ENCODE data around the gene SRSF8. TPM values are rescaled to one million over a fixed set of nuclear protein-coding genes. Genes with fewer than 3 reads are reported as not detected.
"Not testable (repeated sequence)": the region's sequence is repeated elsewhere in the genome, so short reads cannot be mapped to it uniquely, and the experiment has no call there.

SRSF8 gene
- total RNA-seq, 1 donor from 2014 or later = 43.5 TPM

- H3K9me3 Mint-ChIP-seq = no peaks in the 10 kb centered on the region
- DNase-seq (ENCODE audit: low spot score) = no peak
- peaks cover 16% of the 10 kb centered on the region for H3K4me1 Mint-ChIP-seq (ENCODE audit: low read depth)
- H3K4me3 Mint-ChIP-seq (ENCODE audit: low read depth) = no peak overlapping the region
- H3K36me3 Mint-ChIP-seq (ENCODE audit: low read depth) = peaks cover 29% of the 10 kb centered on the region
- no peaks in the 10 kb centered on the region for H3K27me3 Mint-ChIP-seq (ENCODE audit: low read depth)
- H3K27ac Mint-ChIP-seq = no peak overlapping the region
- intact Hi-C loops (cut with micrococcal nuclease) = no loop called here
Observed at GRCh38 chr11:95103701-95104100, 37.0 kb downstream of the SRSF8 start.

DNA sequence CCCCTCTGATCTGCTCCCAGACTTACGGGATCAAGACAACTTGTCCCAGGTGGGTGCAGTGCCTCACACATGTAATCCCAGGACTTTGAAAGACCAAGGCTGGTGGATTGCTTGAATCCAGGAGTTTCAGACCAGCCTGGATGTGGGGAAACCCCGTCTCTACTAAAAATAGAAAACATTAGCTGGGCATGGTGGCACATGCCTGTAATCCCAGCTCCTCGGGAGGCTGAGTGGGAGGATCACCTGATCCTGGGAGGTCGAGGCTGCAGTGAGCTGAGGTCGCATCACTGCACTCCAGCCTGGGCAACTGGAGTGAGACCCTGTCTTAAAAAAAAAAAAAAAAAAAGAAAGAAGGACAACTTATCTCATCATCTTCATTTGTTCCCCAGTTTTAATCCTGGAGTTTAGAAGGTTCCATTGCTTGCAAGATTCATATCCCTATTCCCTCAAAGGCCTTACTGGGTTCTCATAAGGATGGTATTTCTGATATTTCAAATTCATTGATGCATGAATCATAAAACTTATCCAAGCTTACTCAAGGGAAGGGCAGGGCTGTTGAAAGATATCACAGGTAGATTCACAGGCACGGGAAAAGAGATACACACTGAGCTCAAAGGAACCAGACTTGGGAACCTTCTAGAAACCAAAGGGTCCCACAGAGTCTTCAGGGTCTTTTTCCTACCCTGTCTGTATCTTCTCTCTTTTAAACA is 37.6 kb downstream of the SRSF8 start:
- peaks cover 13% of the 10 kb centered on the region for H3K4me1 Mint-ChIP-seq (ENCODE audit: low read depth)
- no peak overlapping the region for H3K4me3 Mint-ChIP-seq (ENCODE audit: low read depth)
- H3K9me3 Mint-ChIP-seq = no peaks in the 10 kb centered on the region
- peaks cover 29% of the 10 kb centered on the region for H3K36me3 Mint-ChIP-seq (ENCODE audit: low read depth)
- intact Hi-C loops (cut with micrococcal nuclease) = no loop called here
- no peaks in the 10 kb centered on the region for H3K27me3 Mint-ChIP-seq (ENCODE audit: low read depth)
- no peak overlapping the region for H3K27ac Mint-ChIP-seq
- DNase-seq (ENCODE audit: low spot score) = no peak

GRCh38 chr11:95104856-95105255 is 38.1 kb downstream of the SRSF8 start:
- intact Hi-C loops (cut with micrococcal nuclease) = no loop called here
- no peak for DNase-seq (ENCODE audit: low spot score)
- no peak overlapping the region for H3K4me3 Mint-ChIP-seq (ENCODE audit: low read depth)
- H3K4me1 Mint-ChIP-seq (ENCODE audit: low read depth) = peaks cover 13% of the 10 kb centered on the region
- no peaks in the 10 kb centered on the region for H3K27me3 Mint-ChIP-seq (ENCODE audit: low read depth)
- H3K36me3 Mint-ChIP-seq (ENCODE audit: low read depth) = peaks cover 29% of the 10 kb centered on the region
- H3K27ac Mint-ChIP-seq = no peak overlapping the region
- no peaks in the 10 kb centered on the region for H3K9me3 Mint-ChIP-seq

DNA sequence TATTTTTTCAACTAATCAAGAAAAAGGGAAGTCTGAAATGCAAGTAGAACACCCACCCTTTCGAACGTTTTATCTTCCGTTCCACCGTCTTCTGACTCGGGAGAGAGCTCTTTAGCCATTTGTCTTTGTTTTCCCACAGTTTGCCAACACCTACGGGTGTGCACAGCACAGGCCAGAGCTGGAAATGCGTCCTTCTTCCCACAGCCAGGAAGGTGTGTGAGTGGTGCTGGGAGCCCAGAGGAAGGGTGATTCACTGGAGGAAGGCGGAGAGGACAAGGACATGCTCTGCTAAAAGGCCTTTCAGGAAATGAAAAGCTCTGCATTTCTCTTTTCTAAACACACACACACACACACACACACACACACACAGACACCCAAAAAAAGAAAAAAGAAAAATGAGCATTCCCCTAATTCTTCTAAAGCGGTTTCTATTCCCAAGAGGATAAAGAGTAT is 41.5 kb downstream of the SRSF8 start:
- intact Hi-C loops (cut with micrococcal nuclease) = no loop called here
- H3K27me3 Mint-ChIP-seq (ENCODE audit: low read depth) = no peaks in the 10 kb centered on the region

GRCh38 chr11:95108671-95109551 is 42.2 kb downstream of the SRSF8 start:
- H3K27ac Mint-ChIP-seq = peak overlapping the region; percentile 38
- H3K4me1 Mint-ChIP-seq (ENCODE audit: low read depth) = peaks cover 6% of the 10 kb centered on the region
- intact Hi-C loops (cut with micrococcal nuclease) = no loop called here
- H3K4me3 Mint-ChIP-seq (ENCODE audit: low read depth) = no peak overlapping the region
- H3K27me3 Mint-ChIP-seq (ENCODE audit: low read depth) = no peaks in the 10 kb centered on the region
- no peaks in the 10 kb centered on the region for H3K9me3 Mint-ChIP-seq
- no peak for DNase-seq (ENCODE audit: low spot score)
- H3K36me3 Mint-ChIP-seq (ENCODE audit: low read depth) = peaks cover 30% of the 10 kb centered on the region

More for the DNA sequence above, 41.5 kb downstream of the SRSF8 start:
- Mint-ChIP-seq H3K27ac (no peak overlapping the region), H3K36me3 (ENCODE audit: low read depth) (peaks cover 29% of the 10 kb centered on the region), H3K9me3 (no peaks in the 10 kb centered on the region), H3K4me1 (ENCODE audit: low read depth) (peaks cover 6% of the 10 kb centered on the region), H3K4me3 (ENCODE audit: low read depth) (no peak overlapping the region)
- DNase-seq (ENCODE audit: low spot score) = no peak

DNA sequence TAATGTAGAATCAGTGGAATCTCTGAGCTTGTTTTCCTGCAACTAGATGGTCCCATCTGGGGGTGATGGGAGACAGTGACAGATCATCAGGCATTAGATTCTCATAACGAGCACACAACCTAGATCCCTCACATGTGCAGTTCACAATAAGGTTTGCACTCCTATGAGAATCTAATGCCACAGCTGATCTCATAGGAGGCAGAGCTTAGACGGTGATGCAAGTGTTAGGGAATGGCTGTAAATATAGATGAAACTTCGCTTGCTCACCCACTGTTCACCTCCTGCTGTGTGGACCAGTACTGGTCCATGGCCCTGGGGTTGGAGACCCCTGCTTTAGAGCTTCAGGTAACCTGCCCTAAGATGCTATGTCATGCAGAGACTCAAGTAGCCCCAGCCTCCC is 44.8 kb downstream of the SRSF8 start:
- H3K4me1 Mint-ChIP-seq (ENCODE audit: low read depth); H3K27ac Mint-ChIP-seq; H3K27me3 Mint-ChIP-seq (ENCODE audit: low read depth); DNase-seq (ENCODE audit: low spot score); H3K4me3 Mint-ChIP-seq (ENCODE audit: low read depth); H3K9me3 Mint-ChIP-seq; intact Hi-C loops (cut with micrococcal nuclease): not testable (repeated sequence)
- peaks cover 27% of the 10 kb centered on the region for H3K36me3 Mint-ChIP-seq (ENCODE audit: low read depth)

DNA sequence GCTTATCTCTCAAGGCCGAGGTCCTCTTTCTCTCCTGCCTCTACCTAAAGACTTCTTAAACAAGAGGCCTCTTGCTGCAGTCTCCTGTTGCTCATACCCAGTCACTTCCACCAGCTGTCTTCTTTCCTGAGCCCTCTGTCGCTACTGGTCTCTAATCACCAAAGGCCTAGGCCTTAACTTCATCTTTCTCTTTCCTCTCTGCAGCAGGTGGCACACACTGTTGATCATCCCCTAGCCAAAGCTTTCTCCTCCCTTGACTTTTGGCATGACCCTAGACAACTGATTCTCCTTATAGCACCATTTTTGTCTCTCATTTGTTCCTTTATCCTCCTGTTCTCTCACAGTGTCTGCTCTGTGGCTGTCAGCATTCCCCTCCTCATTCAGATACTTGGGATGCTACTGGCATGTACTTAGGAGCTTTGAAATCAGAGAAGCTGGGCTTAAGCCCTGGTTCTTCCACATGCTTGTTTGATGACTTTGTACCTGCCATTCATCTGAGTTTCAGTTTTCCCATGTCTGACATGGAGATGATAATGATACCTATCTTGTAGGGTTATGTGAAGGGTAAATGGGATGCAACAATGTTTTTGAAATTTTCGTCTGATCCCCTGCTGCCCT is 45.3 kb downstream of the SRSF8 start:
- H3K9me3 Mint-ChIP-seq = no peaks in the 10 kb centered on the region
- no peak overlapping the region for H3K4me3 Mint-ChIP-seq (ENCODE audit: low read depth)
- peaks cover 27% of the 10 kb centered on the region for H3K36me3 Mint-ChIP-seq (ENCODE audit: low read depth)
- intact Hi-C loops (cut with micrococcal nuclease) = no loop called here
- H3K4me1 Mint-ChIP-seq (ENCODE audit: low read depth) = peaks cover 6% of the 10 kb centered on the region
- DNase-seq (ENCODE audit: low spot score) = no peak
- H3K27ac Mint-ChIP-seq = no peak overlapping the region
- H3K27me3 Mint-ChIP-seq (ENCODE audit: low read depth) = no peaks in the 10 kb centered on the region

DNA sequence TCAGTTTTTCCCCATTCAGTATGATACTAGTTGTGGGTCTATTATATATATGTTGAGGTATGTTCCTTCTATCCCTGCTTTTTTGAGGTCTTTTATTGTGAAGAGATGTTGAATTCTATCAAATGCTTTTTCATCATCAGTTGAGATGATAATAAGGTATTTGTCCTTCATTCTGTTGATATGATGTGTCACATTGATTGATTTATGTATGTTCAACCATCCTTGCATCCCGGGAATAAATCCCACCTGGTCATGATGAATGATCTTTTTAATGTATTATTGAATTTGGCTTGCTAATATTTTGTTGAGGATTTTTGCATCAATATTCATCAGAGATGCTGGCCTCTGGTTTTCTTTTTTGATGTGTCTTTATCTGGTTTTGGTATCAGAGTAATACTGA is 48.9 kb downstream of the SRSF8 start:
- no peak for DNase-seq (ENCODE audit: low spot score)
- Mint-ChIP-seq H3K36me3 (ENCODE audit: low read depth) (peaks cover 9% of the 10 kb centered on the region), H3K4me1 (ENCODE audit: low read depth) (peaks cover 10% of the 10 kb centered on the region), H3K27me3 (ENCODE audit: low read depth) (no peaks in the 10 kb centered on the region), H3K4me3 (ENCODE audit: low read depth) (no peak overlapping the region), H3K27ac (no peak overlapping the region), H3K9me3 (no peaks in the 10 kb centered on the region)
- intact Hi-C loops (cut with micrococcal nuclease) = no loop called here

- H3K27ac Mint-ChIP-seq = no peak overlapping the region
- no peaks in the 10 kb centered on the region for H3K27me3 Mint-ChIP-seq (ENCODE audit: low read depth)
- H3K36me3 Mint-ChIP-seq (ENCODE audit: low read depth) = peaks cover 5% of the 10 kb centered on the region
- H3K9me3 Mint-ChIP-seq = no peaks in the 10 kb centered on the region
- H3K4me1 Mint-ChIP-seq (ENCODE audit: low read depth) = peaks cover 16% of the 10 kb centered on the region
- intact Hi-C loops (cut with micrococcal nuclease) = no loop called here
- DNase-seq (ENCODE audit: low spot score) = no peak
- no peak overlapping the region for H3K4me3 Mint-ChIP-seq (ENCODE audit: low read depth)
Observed at GRCh38 chr11:95119361-95120060, 52.8 kb downstream of the SRSF8 start.

Other genes starting within 250 kb of the SRSF8 start
- 86.1 and 94.4 TPM in 2 replicates for gene CWC15, start 93.4 kb upstream of the SRSF8 start, total RNA-seq
- gene KDM4D, start 93.2 kb upstream of the SRSF8 start, total RNA-seq = 0.48 and 0.84 TPM in 2 replicates
- gene KDM4E, start 41.7 kb upstream of the SRSF8 start, total RNA-seq = not detected in 2 replicates
- not detected in 2 replicates for gene KDM4F, start 17.5 kb upstream of the SRSF8 start, total RNA-seq
- gene ENDOD1, start 22.9 kb downstream of the SRSF8 start, total RNA-seq = 33.7 and 34.9 TPM in 2 replicates
- 73.2 and 74.9 TPM in 2 replicates for gene SESN3, start 164.3 kb downstream of the SRSF8 start, total RNA-seq